ENCODE measurements around the gene CDH4. TPM values are rescaled to one million over a fixed set of nuclear protein-coding genes. Genes with fewer than 3 reads are reported as not detected.

Gene CDH4
- total RNA-seq, 2 donors from 2014 or later = not detected

DNA sequence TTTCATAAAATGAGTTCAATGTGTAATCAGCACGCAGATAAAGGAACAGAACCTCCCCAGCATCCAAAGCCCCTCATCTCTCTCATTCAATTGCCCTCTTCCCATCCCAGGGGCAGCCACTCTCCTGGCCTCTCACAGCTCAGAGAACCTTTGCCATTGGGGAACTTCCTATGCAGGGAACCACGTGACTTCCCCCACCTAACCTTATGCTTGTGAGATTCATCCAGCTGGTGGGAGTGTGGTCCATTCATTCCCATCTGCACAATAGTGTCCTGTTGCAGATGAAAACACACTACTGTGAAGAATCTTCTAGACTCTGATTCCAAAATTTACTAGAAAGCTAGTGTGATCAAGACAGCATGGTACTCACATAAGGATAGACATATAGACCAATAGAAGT lies 299.3 kb downstream of the CDH4 start:
- no peak for DNase-seq (ENCODE audit: low spot score)
- H3K27me3 ChIP-seq (replicated peaks; ENCODE audit: insufficient read depth) = no peaks in the 10 kb centered on the region
- no peak for ATAC-seq (ENCODE audit: insufficient number of reproducible peaks, low FRiP score, low read depth)
- no peak overlapping the region for H3K27ac ChIP-seq
- no peaks in the 10 kb centered on the region for H3K36me3 ChIP-seq
- TF ChIP-seq, protein P1, sequence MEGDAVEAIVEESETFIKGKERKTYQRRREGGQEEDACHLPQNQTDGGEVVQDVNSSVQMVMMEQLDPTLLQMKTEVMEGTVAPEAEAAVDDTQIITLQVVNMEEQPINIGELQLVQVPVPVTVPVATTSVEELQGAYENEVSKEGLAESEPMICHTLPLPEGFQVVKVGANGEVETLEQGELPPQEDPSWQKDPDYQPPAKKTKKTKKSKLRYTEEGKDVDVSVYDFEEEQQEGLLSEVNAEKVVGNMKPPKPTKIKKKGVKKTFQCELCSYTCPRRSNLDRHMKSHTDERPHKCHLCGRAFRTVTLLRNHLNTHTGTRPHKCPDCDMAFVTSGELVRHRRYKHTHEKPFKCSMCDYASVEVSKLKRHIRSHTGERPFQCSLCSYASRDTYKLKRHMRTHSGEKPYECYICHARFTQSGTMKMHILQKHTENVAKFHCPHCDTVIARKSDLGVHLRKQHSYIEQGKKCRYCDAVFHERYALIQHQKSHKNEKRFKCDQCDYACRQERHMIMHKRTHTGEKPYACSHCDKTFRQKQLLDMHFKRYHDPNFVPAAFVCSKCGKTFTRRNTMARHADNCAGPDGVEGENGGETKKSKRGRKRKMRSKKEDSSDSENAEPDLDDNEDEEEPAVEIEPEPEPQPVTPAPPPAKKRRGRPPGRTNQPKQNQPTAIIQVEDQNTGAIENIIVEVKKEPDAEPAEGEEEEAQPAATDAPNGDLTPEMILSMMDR (IDR thresholded peaks at IDR 0.05) = no peak
- H3K4me1 ChIP-seq (ENCODE audit: control insufficient read depth in 1 of 2, low read depth in 2 of 2) = no peaks in the 10 kb centered on the region
- no peaks in the 10 kb centered on the region for H3K9me3 ChIP-seq
- H3K4me3 ChIP-seq = no peak overlapping the region

DNA sequence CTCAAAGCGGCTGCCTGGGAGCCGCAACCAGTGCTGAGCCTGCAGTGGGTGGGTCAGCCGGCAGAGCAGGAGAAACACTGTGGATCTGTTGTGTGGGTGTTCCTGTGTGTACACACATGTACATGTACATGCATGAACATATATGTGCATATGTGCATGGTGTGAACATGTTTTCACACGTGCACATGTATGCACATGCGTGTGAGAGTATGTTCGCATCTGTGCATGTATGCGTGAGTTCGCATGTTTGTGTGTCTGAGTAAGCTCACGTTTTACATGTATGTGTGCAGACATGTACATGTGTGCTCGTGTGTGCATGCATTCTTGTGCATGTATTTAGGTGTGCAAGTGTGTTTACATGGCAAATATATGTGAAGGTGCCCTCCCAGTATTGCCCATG lies 302.6 kb downstream of the CDH4 start:
- Histone ChIP-seq H3K27me3 (replicated peaks; ENCODE audit: insufficient read depth) (no peaks in the 10 kb centered on the region), H3K36me3 (no peaks in the 10 kb centered on the region), H3K4me3 (no peak overlapping the region), H3K27ac (no peak overlapping the region), H3K9me3 (no peaks in the 10 kb centered on the region), H3K4me1 (ENCODE audit: control insufficient read depth in 1 of 2, low read depth in 2 of 2) (no peaks in the 10 kb centered on the region)
- DNase-seq (ENCODE audit: low spot score) = no peak
- ATAC-seq (ENCODE audit: insufficient number of reproducible peaks, low FRiP score, low read depth) = no peak
- TF ChIP-seq, protein P1 (IDR thresholded peaks at IDR 0.05) = no peak

DNA sequence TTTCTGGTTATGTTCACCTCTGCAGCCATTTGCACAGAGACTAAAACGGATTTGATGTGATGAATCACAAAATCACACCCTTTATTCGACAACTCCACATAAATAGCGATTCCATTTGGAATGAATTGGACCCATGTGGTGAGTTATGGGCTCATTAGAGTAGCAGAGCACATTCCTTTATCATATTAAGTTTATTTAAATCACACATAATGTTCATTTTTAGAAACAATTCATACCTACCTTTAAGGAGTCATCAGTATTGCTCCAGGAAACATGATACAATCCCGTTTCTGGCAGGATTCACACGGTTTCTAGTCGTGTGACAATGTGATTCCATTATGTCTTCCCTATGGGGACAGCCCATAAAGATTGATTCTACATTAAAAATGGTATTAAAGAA lies 303.5 kb downstream of the CDH4 start:
- Histone ChIP-seq H3K4me1 (ENCODE audit: control insufficient read depth in 1 of 2, low read depth in 2 of 2) (no peaks in the 10 kb centered on the region), H3K27ac (no peak overlapping the region), H3K27me3 (replicated peaks; ENCODE audit: insufficient read depth) (no peaks in the 10 kb centered on the region), H3K4me3 (no peak overlapping the region), H3K36me3 (no peaks in the 10 kb centered on the region), H3K9me3 (no peaks in the 10 kb centered on the region)
- ATAC-seq (ENCODE audit: insufficient number of reproducible peaks, low FRiP score, low read depth) (no peak), DNase-seq (ENCODE audit: low spot score) (no peak)
- TF ChIP-seq, protein P1 (IDR thresholded peaks at IDR 0.05) = no peak

DNA sequence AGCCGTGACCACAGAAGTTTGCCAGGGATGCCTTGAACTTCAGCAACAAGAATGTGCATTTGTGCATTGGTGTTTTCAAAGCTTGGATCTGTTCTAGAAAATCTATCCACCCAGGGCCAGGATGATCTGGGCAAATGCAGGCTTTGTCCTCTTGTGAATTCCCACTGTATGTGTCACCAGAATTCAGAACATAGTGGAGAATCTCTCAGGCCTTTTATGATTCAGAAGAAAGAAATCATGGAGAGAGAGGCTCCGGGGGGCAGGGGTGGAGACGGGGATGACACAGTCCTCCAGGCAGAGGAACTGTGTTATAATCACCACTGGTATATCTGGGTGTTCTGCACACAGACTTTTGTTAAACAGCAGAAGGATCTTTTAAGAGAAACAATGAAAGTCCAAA lies 304.1 kb downstream of the CDH4 start:
- no peak for ATAC-seq (ENCODE audit: insufficient number of reproducible peaks, low FRiP score, low read depth)
- H3K4me1 ChIP-seq (ENCODE audit: control insufficient read depth in 1 of 2, low read depth in 2 of 2) = no peaks in the 10 kb centered on the region

DNA sequence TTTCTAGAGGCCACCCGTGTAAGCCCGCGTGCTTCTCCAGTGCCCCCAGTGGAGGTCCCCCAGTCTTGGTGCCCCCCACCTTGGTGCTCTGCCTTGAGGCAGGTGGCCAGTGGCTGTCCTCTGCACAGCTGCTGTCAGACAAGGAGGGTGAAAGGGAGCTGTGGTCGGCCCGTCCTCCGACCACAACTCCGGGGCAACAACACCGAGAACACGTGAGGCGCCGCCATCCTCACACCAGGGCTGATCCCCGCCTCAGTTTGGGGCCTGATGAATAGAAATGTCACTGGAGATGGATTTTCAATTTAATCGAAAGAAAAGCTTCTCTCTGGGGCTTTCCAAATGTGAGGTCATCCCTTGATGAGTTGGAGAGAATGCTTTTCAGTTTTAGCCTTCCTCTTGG lies 304.6 kb downstream of the CDH4 start:
- TF ChIP-seq, protein P1 (IDR thresholded peaks at IDR 0.05) = no peak
- DNase-seq (ENCODE audit: low spot score) = no peak
- H3K36me3 ChIP-seq = no peaks in the 10 kb centered on the region
- H3K4me1 ChIP-seq (ENCODE audit: control insufficient read depth in 1 of 2, low read depth in 2 of 2) = no peaks in the 10 kb centered on the region
- H3K9me3 ChIP-seq = no peaks in the 10 kb centered on the region
- no peak for ATAC-seq (ENCODE audit: insufficient number of reproducible peaks, low FRiP score, low read depth)
- H3K4me3 ChIP-seq = no peak overlapping the region
- H3K27me3 ChIP-seq (replicated peaks; ENCODE audit: insufficient read depth) = no peaks in the 10 kb centered on the region
- no peak overlapping the region for H3K27ac ChIP-seq

More for the DNA sequence above, 304.1 kb downstream of the CDH4 start:
- Histone ChIP-seq H3K27ac (no peak overlapping the region), H3K4me3 (no peak overlapping the region), H3K9me3 (no peaks in the 10 kb centered on the region), H3K36me3 (no peaks in the 10 kb centered on the region), H3K27me3 (replicated peaks; ENCODE audit: insufficient read depth) (no peaks in the 10 kb centered on the region)
- no peak for DNase-seq (ENCODE audit: low spot score)
- TF ChIP-seq, protein P1 (IDR thresholded peaks at IDR 0.05) = no peak
